Airway epithelial cell (primary cell): Measurements from ENCODE around the gene HPS5. TPM values are rescaled to one million over a fixed set of nuclear protein-coding genes. Genes with fewer than 3 reads are reported as not detected.

ENCODE experiments used
- total RNA-seq: library from RNA; depleted of rRNA; stranded (reverse); fragments of >200 nt; gene quantifications from 2 replicates; pipeline ENCODE4 v1.2.3, GENCODE V29; 2015

HPS5 gene, protein sequence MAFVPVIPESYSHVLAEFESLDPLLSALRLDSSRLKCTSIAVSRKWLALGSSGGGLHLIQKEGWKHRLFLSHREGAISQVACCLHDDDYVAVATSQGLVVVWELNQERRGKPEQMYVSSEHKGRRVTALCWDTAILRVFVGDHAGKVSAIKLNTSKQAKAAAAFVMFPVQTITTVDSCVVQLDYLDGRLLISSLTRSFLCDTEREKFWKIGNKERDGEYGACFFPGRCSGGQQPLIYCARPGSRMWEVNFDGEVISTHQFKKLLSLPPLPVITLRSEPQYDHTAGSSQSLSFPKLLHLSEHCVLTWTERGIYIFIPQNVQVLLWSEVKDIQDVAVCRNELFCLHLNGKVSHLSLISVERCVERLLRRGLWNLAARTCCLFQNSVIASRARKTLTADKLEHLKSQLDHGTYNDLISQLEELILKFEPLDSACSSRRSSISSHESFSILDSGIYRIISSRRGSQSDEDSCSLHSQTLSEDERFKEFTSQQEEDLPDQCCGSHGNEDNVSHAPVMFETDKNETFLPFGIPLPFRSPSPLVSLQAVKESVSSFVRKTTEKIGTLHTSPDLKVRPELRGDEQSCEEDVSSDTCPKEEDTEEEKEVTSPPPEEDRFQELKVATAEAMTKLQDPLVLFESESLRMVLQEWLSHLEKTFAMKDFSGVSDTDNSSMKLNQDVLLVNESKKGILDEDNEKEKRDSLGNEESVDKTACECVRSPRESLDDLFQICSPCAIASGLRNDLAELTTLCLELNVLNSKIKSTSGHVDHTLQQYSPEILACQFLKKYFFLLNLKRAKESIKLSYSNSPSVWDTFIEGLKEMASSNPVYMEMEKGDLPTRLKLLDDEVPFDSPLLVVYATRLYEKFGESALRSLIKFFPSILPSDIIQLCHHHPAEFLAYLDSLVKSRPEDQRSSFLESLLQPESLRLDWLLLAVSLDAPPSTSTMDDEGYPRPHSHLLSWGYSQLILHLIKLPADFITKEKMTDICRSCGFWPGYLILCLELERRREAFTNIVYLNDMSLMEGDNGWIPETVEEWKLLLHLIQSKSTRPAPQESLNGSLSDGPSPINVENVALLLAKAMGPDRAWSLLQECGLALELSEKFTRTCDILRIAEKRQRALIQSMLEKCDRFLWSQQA
- total RNA-seq: 17.8 and 21.0 TPM in 2 replicates

DNA sequence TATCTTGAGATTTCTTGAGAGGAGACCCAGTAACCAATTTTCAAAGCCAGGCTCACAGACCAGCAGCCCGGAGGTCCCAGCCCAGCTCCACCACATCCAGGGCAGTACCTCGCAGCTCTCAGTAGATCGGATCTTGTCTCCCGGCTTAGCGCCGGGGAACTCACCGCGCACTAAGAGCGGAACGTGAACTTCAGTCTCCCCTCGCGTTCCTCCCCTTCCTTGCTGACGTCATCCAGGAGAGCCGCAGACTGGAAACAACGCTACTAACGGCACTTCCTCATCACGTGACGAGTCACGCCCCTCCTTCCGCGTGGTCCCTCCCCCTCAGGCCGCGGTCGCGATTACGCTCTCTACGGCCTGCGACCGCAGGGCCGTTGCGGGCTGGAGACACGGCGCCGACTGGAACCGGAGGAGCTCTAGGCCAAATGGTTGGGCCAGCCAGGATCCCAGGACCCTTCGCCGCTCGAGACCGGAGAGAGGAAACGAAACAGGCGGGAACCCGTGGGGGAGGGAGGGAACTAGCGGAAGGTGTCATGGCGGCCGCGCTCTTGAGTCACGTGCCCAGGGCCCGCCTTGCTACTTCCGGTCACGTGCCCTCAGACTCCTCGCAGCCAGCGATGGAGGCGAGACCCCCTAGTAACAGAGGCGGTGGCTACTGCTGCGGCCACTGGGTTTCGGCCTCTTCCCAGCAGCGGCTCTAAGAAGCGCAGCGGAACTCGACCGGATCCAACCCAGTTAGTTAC is at the start of gene HPS5, which contains the start of gene GTF2H1:
Gene HPS5, minus strand, starts transcription at position 172 of the 743 bp plus-strand sequence. CDS start 4,282 bp downstream, outside the sequence.
Gene GTF2H1, plus strand, starts transcription at position 599 of the 743 bp plus-strand sequence. CDS start 10,508 bp downstream, outside the sequence.

GRCh38 chr11:18265949-18266348 is 56.0 kb downstream of the HPS5 start, which contains the start of gene SAA1:
SAA1 (plus strand) TSS chr11:18266264; CDS start chr11:18266888, 624 bp downstream.

DNA sequence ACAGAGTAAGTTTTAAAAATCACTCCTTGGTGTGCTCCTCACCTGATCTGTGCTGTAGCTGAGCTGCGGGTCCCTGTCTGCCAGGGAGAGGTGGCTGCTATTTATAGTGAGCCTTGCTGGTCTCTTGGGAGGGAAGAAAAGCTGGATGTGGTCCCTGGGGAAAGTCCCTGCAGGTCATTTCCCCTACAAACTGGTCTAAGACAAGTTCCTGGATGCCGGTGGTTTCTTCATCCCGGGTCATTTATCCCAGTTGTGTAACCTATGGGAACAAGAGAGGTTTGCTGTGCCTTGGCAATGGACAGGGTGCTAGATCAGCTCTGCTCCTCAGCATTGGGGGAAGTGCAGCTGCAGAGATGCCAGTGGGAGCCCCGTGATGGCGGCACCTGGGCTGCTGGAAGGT is 73.4 kb downstream of the HPS5 start, which contains the start of gene SAA2:
Gene SAA2, minus strand, starts transcription at position 108 of the 400 bp plus-strand sequence. CDS start 657 bp downstream, outside the sequence.

DNA sequence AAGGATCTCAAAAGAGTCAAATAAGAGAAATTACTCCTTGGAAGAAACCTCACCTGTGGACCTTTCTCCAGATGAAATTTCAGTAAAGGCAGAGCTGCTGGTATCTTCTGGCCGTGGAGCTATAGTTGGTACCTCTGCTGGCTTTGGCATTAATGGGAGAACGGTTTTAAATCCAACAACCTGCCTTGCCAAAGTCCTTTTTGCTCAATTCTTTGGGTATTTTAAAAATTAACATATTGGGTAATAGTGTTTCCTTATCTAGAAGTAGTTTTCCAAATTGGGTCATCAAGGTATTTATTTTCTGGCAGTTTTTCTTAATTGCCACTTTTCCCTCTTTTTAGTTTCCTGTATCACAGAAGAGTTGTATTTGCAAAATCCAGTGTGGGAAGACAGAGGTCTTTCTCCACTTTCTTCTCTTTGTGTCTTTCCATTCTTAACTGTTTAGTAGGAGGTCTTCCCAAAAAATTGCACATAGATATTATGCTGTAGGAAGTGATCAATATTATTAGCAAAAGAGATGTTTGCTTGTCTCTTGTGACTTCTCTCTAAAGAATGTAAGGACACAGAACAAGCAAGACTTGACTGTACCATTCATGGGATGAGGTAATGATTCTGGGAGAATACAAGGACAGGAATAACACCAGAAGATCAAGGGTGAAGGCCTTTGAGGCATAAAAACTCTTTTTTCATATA is 85.1 kb downstream of the HPS5 start, which contains the start of gene SAA4:
Gene SAA4, minus strand, starts transcription at position 139 of the 693 bp plus-strand sequence. CDS start 876 bp downstream, outside the sequence.

Other genes starting within 250 kb of the HPS5 start
- gene SAAL1, start 216.1 kb downstream of the HPS5 start, total RNA-seq: 19.1 and 21.6 TPM in 2 replicates
- 0.21 TPM in 1 of 2 replicates, not detected in the other for gene MRGPRX3, start 189.6 kb downstream of the HPS5 start, total RNA-seq
- gene MRGPRX4, start 149.3 kb downstream of the HPS5 start, total RNA-seq: not detected in 2 replicates
- gene SAA4, start 85.3 kb downstream of the HPS5 start, total RNA-seq: 0.42 and 0.56 TPM in 2 replicates
- gene SAA2, start 73.5 kb downstream of the HPS5 start, total RNA-seq: 4.7 and 11.7 TPM in 2 replicates
- gene SAA1, start 55.9 kb downstream of the HPS5 start, total RNA-seq: 11.6 and 21.5 TPM in 2 replicates
- 30.8 and 45.2 TPM in 2 replicates for gene GTF2H1, start 427 bp upstream of the HPS5 start, total RNA-seq
- 1,673 and 1,779 TPM in 2 replicates for gene LDHA, start 72.4 kb upstream of the HPS5 start, total RNA-seq
- not detected in 2 replicates for gene LDHC, start 90.2 kb upstream of the HPS5 start, total RNA-seq
- not detected in 2 replicates for gene LDHAL6A, start 133.7 kb upstream of the HPS5 start, total RNA-seq
- 73.8 and 104 TPM in 2 replicates for gene TSG101, start 204.8 kb upstream of the HPS5 start, total RNA-seq